ENCODE data around the gene EPS8.

The EPS8 gene

DNA sequence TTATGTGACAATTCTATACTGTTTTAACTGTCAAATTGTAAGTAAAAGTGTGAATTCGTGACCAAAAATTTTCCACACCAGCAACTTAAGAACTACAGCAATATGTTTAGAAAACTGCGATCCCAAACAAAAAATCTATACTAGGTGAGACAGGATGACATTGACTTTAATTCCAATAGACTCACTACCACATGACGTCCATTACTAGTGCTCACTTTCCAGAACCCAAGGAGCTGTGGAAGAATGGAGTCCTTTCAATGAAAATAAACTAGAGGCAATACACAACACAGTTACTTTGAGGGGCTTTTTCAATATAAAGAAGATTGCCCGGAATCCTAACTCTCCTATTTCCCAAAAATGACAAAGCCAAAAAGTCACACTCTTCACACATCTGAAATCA, 1.4 kb downstream of the EPS8 start:
- peak overlapping the region; percentile 61 to 89 for H3K4me3 ChIP-seq (replicated peaks in 1 of 2; ENCODE audit: low read depth in 2 of 2, low read length in 2 of 2)
- DNase-seq (ENCODE audit: low read depth in 2 of 2): peak in 1 of 2 donors; percentile 40
- TF ChIP-seq, protein P1, sequence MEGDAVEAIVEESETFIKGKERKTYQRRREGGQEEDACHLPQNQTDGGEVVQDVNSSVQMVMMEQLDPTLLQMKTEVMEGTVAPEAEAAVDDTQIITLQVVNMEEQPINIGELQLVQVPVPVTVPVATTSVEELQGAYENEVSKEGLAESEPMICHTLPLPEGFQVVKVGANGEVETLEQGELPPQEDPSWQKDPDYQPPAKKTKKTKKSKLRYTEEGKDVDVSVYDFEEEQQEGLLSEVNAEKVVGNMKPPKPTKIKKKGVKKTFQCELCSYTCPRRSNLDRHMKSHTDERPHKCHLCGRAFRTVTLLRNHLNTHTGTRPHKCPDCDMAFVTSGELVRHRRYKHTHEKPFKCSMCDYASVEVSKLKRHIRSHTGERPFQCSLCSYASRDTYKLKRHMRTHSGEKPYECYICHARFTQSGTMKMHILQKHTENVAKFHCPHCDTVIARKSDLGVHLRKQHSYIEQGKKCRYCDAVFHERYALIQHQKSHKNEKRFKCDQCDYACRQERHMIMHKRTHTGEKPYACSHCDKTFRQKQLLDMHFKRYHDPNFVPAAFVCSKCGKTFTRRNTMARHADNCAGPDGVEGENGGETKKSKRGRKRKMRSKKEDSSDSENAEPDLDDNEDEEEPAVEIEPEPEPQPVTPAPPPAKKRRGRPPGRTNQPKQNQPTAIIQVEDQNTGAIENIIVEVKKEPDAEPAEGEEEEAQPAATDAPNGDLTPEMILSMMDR (IDR thresholded peaks at IDR 0.05; ENCODE audit: low read depth, low read length): no peak

DNA sequence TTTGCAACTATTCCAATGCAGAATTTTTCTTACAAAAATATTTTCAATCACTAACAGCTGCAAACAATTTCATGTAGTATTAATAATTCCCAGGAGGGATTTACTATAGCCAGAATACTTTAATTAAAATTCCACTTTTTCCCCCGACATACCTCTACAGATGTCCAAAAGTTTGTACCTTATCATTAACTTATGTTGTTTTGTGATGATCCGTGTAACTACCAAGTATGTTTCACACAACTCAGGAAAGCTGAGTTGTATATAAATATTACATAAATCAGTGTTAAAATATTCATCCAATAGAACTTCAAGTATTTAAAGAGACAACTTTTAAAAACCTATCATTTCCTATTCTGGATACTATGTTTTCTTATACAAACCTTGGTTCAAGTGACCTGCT, 2.4 kb downstream of the EPS8 start:
- H3K4me3 ChIP-seq (replicated peaks in 1 of 2; ENCODE audit: low read depth in 2 of 2, low read length in 2 of 2): peak overlapping the region; percentile 61 to 89
- TF ChIP-seq, protein P1 (IDR thresholded peaks at IDR 0.05; ENCODE audit: low read depth, low read length): no peak

DNA sequence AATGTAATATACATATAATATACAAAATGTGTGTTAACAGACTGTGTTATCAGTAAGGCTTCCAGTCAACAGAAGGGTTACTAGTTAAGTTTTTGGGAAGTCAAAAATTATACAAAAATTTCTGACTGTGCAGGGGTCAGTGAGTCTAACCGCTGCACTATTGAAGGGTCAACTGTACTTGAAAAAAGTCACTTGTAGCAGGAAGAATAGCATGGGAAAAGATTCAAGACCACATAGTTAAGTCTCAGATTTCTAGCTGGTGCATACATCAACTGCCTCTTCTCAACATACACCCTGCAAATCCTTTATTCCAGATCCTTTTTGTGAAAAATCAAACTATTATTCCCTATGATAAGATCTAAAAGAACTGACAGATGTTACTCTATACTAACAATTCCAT, 5.9 kb downstream of the EPS8 start:
- peak overlapping the region in 1 of 2 donors; percentile 8 for H3K4me3 ChIP-seq (replicated peaks in 1 of 2; ENCODE audit: low read depth in 2 of 2, low read length in 2 of 2)
- TF ChIP-seq, protein P1 (IDR thresholded peaks at IDR 0.05; ENCODE audit: low read depth, low read length): no peak
- DNase-seq (ENCODE audit: low read depth in 2 of 2): peak in 1 of 2 donors; percentile 27

More for the DNA sequence above, 2.4 kb downstream of the EPS8 start:
- DNase-seq (ENCODE audit: low read depth in 2 of 2): peak in 1 of 2 donors; percentile 17

DNA sequence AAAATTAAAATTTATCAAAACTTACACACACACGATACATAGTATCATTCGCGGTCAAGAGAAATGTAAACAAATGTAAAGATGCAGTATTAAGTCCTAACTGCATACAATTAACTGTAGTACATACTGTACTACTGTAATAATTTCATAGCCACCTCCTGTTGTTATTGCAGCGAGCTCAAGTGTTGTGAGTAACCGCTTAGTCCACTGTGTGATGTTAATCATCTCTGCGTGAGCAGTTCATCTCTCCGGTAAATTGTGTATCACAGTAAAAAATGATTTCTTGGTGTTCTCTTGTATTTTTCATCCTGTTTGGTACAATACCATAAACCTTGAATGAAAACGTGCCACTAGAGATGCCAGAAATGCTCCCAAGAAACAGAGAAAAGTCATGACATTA, 6.5 kb downstream of the EPS8 start:
- TF ChIP-seq, protein P1 (IDR thresholded peaks at IDR 0.05; ENCODE audit: low read depth, low read length): no peak
- no peak overlapping the region for H3K4me3 ChIP-seq (replicated peaks in 1 of 2; ENCODE audit: low read depth in 2 of 2, low read length in 2 of 2)
- DNase-seq (ENCODE audit: low read depth in 2 of 2): peak; percentile 33 to 75

DNA sequence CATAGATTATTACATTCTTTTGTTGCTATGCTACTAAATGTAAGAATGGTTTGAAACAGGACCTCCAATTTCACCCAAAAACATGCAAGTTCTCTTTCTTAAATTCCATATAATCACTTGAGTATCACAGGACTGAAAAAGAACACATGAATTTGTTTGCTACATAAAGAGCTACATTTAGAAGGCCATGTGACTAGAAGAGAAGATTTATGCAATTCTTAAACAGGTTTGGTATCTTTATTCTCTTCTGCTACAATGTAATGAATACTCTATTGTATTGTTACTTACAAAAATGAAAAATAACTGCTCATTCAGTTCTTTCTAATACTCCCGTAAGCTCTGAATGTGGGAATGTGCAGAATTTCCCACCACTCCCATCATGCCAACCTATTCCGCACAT, 9.3 kb downstream of the EPS8 start:
- TF ChIP-seq, protein P1 (IDR thresholded peaks at IDR 0.05; ENCODE audit: low read depth, low read length): no peak
- no peak for DNase-seq (ENCODE audit: low read depth in 2 of 2)
- H3K4me3 ChIP-seq (replicated peaks in 1 of 2; ENCODE audit: low read depth in 2 of 2, low read length in 2 of 2): peak overlapping the region in 1 of 2 donors; percentile 22

DNA sequence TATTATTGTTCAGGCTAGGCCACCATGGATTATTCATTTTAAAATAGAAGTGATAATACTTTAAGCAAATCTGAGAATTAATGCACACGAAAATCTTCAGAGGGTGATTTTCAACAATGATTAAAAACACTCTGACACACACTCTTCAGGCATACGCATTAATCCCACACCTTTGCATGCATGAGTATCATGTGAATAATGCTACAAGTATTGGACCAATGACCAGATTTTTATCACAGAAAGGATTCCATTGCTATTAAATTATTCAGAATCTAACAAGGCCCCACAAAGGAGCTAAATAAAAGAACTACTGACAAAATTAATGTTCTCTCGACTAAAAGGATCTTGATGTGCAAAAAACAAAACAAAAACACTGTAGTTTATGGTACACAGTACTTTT, 11.1 kb downstream of the EPS8 start:
- peak in 1 of 2 donors; percentile 61 for DNase-seq (ENCODE audit: low read depth in 2 of 2)
- H3K4me3 ChIP-seq (replicated peaks in 1 of 2; ENCODE audit: low read depth in 2 of 2, low read length in 2 of 2): no peak overlapping the region
- TF ChIP-seq, protein P1 (IDR thresholded peaks at IDR 0.05; ENCODE audit: low read depth, low read length): no peak

DNA sequence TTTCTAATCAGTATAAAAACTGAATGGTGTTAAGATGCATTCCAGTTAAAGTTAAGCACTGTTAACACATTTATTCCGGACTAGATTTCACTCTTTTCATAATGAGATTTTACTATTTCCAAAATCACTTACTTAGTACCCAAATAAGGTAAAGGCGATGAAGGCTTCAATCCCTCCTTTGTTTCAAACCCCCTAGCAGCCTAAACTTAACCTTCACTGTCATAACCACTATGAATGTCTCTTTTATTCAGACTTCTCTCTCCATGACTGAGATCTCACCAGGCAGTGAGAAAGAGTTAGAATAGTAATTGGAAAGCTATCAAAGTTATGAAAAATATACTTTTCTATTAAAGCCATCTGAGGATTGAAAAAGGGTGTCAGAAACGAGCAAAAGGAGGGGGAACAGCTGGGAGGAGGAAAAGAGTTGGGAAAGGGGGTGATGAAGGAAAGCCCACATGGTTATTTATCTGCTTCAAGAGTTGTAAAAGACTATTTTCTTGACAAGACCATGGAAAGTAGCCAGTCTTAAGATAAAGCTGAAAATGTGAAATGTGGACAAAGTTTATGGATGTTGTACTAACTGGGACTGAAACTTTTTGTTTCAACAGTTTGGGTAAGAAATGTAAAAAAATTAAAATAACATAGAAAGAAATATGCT, 11.7 kb downstream of the EPS8 start:
- no peak overlapping the region for H3K4me3 ChIP-seq (replicated peaks in 1 of 2; ENCODE audit: low read depth in 2 of 2, low read length in 2 of 2)
- TF ChIP-seq, protein P1 (IDR thresholded peaks at IDR 0.05; ENCODE audit: low read depth, low read length): no peak

More for the DNA sequence above, 11.7 kb downstream of the EPS8 start:
- DNase-seq (ENCODE audit: low read depth in 2 of 2): peak in 1 of 2 donors; percentile 73

All from cardiac fibroblast (primary cell).